ENCODE measurements around the gene CHL1.

The CHL1 gene

DNA sequence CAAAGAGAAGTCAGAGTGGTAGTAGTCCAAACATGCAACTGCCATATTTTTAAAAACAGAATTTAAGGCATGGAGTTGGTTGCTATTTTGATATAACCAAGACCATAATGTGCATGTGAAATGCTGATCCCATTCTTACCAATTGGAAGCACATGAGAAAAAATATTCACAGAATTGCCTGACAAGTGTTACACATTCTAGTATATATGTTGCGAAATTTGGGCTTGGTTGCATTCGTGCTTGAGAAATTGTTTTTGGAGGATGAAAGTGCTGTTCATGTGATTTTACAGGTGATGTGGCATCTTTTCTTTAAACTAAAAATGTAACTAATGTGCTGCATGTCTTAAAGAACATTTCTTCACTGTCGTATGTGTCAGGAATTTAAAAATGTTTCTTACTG is 199.7 kb downstream of the CHL1 start:
- H3K36me3 ChIP-seq (replicated peaks): no peaks in the 10 kb centered on the region
- no peaks in the 10 kb centered on the region for H3K27me3 ChIP-seq (replicated peaks)
- DNase-seq: no peak
- in situ Hi-C loops (cut with HindIII; ENCODE audit: low pct_ligation_motif_present, low sequenced_read_pairs): no loop called here
- H3K27ac ChIP-seq: no peak overlapping the region
- H3K4me3 ChIP-seq (ENCODE audit: low read depth, low read length): no peak overlapping the region
- TF ChIP-seq, protein P1, sequence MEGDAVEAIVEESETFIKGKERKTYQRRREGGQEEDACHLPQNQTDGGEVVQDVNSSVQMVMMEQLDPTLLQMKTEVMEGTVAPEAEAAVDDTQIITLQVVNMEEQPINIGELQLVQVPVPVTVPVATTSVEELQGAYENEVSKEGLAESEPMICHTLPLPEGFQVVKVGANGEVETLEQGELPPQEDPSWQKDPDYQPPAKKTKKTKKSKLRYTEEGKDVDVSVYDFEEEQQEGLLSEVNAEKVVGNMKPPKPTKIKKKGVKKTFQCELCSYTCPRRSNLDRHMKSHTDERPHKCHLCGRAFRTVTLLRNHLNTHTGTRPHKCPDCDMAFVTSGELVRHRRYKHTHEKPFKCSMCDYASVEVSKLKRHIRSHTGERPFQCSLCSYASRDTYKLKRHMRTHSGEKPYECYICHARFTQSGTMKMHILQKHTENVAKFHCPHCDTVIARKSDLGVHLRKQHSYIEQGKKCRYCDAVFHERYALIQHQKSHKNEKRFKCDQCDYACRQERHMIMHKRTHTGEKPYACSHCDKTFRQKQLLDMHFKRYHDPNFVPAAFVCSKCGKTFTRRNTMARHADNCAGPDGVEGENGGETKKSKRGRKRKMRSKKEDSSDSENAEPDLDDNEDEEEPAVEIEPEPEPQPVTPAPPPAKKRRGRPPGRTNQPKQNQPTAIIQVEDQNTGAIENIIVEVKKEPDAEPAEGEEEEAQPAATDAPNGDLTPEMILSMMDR (IDR thresholded peaks at IDR 0.05; ENCODE audit: low read depth, low read length, missing control alignments): no peak

DNA sequence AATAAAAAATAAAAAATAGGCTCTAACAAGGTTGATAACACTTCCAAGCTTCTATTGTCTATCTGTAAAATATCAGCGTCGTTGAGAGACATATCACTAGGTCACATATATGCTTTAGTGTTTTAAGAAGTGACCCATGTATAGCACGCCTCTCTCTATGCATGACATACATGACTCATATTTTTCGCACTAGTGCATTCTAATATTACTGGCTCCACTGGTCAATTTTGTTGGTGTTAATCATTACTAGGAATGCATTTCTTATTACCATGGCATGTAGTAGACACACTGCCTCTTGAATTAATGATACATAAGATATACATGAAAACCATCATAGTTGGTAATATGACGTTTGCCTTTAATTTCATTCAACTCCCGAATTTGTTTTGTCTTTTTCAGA is 203.1 kb downstream of the CHL1 start:
- TF ChIP-seq, protein P1 (IDR thresholded peaks at IDR 0.05; ENCODE audit: low read depth, low read length, missing control alignments): no peak
- H3K36me3 ChIP-seq (replicated peaks): no peaks in the 10 kb centered on the region
- DNase-seq: no peak
- no peaks in the 10 kb centered on the region for H3K27me3 ChIP-seq (replicated peaks)
- H3K27ac ChIP-seq: no peak overlapping the region
- no peak overlapping the region for H3K4me3 ChIP-seq (ENCODE audit: low read depth, low read length)
- in situ Hi-C loops (cut with HindIII; ENCODE audit: low pct_ligation_motif_present, low sequenced_read_pairs): no loop called here

DNA sequence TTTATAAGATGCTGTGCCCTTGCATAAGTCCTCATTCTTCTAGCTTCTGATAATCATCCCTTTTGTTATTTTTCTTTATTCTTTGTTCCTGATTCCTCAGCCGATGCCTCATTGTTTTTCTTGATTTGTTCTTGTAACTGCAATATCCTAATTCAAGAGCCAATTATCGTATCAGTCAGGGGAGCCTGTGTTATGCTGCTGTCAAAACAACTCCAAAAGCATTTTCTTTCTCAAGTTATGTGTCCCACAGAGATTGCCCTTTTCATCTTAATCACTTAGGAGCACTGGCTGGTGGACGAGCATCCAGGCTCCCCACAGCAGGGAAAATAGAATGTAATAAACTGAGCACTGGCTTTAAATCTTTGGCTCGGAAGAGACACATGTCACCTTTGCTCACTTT is 207.3 kb downstream of the CHL1 start:
- no peak overlapping the region for H3K4me3 ChIP-seq (ENCODE audit: low read depth, low read length)
- TF ChIP-seq, protein P1 (IDR thresholded peaks at IDR 0.05; ENCODE audit: low read depth, low read length, missing control alignments): no peak
- in situ Hi-C loops (cut with HindIII; ENCODE audit: low pct_ligation_motif_present, low sequenced_read_pairs): no loop called here
- no peaks in the 10 kb centered on the region for H3K27me3 ChIP-seq (replicated peaks)
- H3K36me3 ChIP-seq (replicated peaks): no peaks in the 10 kb centered on the region
- no peak overlapping the region for H3K27ac ChIP-seq
- DNase-seq: no peak

DNA sequence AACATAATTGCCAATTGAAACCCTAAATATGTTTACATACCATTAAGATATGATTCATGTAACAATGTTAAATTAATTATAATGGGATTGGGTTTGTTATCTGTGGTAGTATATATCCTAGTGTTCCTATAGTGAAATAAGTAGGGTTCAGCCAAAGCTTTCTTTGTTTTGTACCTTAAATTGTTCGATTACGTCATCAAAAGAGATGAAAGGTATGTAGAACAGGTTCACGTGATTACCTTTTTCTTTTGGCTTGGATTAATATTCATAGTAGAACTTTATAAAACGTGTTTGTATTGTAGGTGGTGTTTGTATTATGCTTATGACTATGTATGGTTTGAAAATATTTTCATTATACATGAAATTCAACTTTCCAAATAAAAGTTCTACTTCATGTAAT is 212.4 kb downstream of the CHL1 start:
- in situ Hi-C loops (cut with HindIII; ENCODE audit: low pct_ligation_motif_present, low sequenced_read_pairs): no loop called here
- no peak for DNase-seq
- H3K36me3 ChIP-seq (replicated peaks): no peaks in the 10 kb centered on the region
- H3K4me3 ChIP-seq (ENCODE audit: low read depth, low read length): no peak overlapping the region
- TF ChIP-seq, protein P1 (IDR thresholded peaks at IDR 0.05; ENCODE audit: low read depth, low read length, missing control alignments): no peak
- no peak overlapping the region for H3K27ac ChIP-seq
- no peaks in the 10 kb centered on the region for H3K27me3 ChIP-seq (replicated peaks)

DNA sequence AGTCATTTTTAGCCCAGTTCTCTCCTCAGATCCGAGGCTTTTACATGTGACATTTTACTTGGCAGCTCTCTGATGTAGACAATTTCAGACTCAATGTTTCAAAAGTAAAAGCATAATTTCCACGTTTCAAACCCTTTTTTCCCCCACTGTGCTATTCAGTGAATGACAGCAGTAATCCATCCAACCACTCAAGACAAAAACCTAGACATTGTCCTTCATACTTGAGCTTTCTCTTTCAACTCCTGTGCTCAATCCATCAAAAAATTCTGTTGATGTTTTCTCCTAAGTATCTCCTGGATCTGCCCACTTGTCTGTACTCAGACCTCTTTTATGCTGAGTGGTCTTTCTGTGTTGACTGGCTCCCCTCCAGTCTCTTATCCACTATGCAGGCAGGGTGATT is 214.7 kb downstream of the CHL1 start:
- in situ Hi-C loops (cut with HindIII; ENCODE audit: low pct_ligation_motif_present, low sequenced_read_pairs): no loop called here
- TF ChIP-seq, protein P1 (IDR thresholded peaks at IDR 0.05; ENCODE audit: low read depth, low read length, missing control alignments): no peak
- Histone ChIP-seq H3K27ac (no peak overlapping the region), H3K4me3 (ENCODE audit: low read depth, low read length) (no peak overlapping the region), H3K36me3 (replicated peaks) (no peaks in the 10 kb centered on the region), H3K27me3 (replicated peaks) (no peaks in the 10 kb centered on the region)
- no peak for DNase-seq

DNA sequence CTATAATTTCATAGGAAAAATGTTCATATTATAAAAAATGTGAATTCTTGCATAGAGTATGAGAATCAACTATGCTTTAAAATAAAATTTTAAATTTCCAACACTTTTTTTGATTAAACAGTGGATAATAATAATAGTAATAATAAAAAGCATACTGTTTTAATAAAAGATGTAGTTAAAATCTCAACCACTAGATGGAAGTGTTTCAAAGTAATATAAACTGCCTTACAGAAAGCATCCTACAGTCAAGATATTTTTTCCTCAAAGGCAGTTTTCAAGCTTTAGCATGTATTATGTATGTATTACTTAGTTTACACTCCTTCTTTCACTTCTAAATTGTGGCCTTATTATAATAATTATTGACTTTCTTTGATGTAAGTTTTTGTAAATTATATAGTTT is 217.5 kb downstream of the CHL1 start:
- in situ Hi-C loops (cut with HindIII; ENCODE audit: low pct_ligation_motif_present, low sequenced_read_pairs): no loop called here
- H3K27me3 ChIP-seq (replicated peaks): no peaks in the 10 kb centered on the region
- no peak for DNase-seq
- TF ChIP-seq, protein P1 (IDR thresholded peaks at IDR 0.05; ENCODE audit: low read depth, low read length, missing control alignments): peak; percentile 26
- H3K27ac ChIP-seq: no peak overlapping the region
- H3K36me3 ChIP-seq (replicated peaks): no peaks in the 10 kb centered on the region
- no peak overlapping the region for H3K4me3 ChIP-seq (ENCODE audit: low read depth, low read length)

All from brain microvascular endothelial cell (primary cell).